OCI-LY1 (cell line): ENCODE data around the gene MLLT3.

Experiments
- H2AFZ ChIP-seq: fragments of 200-600 bp; sonication (generic), shearing (Covaris generic); 2 replicates; pipeline ENCODE4 v1.6.0; 2014; ENCODE audit warnings: antibody characterized with exemption, mild to moderate bottlenecking, low read length
- H3F3A ChIP-seq: fragments of 200-600 bp; sonication (generic), shearing (Covaris generic); 2 replicates; pipeline ENCODE4 v1.6.0; 2014; ENCODE audit warnings: mild to moderate bottlenecking, antibody characterized with exemption, low read length, moderate library complexity; ENCODE audit not compliant: insufficient read depth
- H3K27ac ChIP-seq: fragments of 200-600 bp; sonication (generic); 2 replicates; pipeline ENCODE4 v1.5.1; 2014; ENCODE audit warnings: low read length, mixed run types, mild to moderate bottlenecking, low read depth; ENCODE audit not compliant: poor library complexity, severe bottlenecking
- H3K27me3 ChIP-seq: fragments of 200-600 bp; sonication (generic); 2 replicates; pipeline ENCODE4 v1.6.0; 2014; ENCODE audit warnings: antibody characterized with exemption, mild to moderate bottlenecking, low read length, moderate library complexity; ENCODE audit not compliant: insufficient read depth
- H3K36me3 ChIP-seq: fragments of 200-600 bp; sonication (generic); 2 replicates; pipeline ENCODE4 v1.6.1; 2014; ENCODE audit warnings: mild to moderate bottlenecking, antibody characterized with exemption, low read length, moderate library complexity, mixed read lengths; ENCODE audit not compliant: insufficient read depth
- H3K4me1 ChIP-seq: fragments of 200-600 bp; sonication (generic); 2 replicates; pipeline ENCODE4 v1.5.1; 2014; ENCODE audit warnings: mild to moderate bottlenecking, low read length, moderate library complexity; ENCODE audit not compliant: insufficient read depth, severe bottlenecking
- H3K4me2 ChIP-seq: fragments of 200-600 bp; sonication (generic), shearing (Covaris generic); 2 replicates; pipeline ENCODE4 v1.6.1; 2014; ENCODE audit warnings: low read length
- H3K4me3 ChIP-seq: fragments of 200-600 bp; sonication (generic); 2 replicates; pipeline ENCODE4 v1.5.1; 2014; ENCODE audit warnings: low read length, low read depth, mild to moderate bottlenecking, mixed read lengths; ENCODE audit not compliant: poor library complexity, severe bottlenecking
- H3K79me2 ChIP-seq: fragments of 200-600 bp; shearing (Covaris generic); 2 replicates; pipeline ENCODE4 v1.6.1; 2016; ENCODE audit warnings: mixed run types, low read length, mixed read lengths; ENCODE audit not compliant: insufficient read depth
- H3K9ac ChIP-seq: fragments of 200-600 bp; sonication (generic), shearing (Covaris generic); 2 replicates; pipeline ENCODE4 v1.6.1; 2014; ENCODE audit warnings: mild to moderate bottlenecking, low read length, mixed read lengths
- H3K9me2 ChIP-seq: fragments of 200-600 bp; sonication (generic), shearing (Covaris generic); 2 replicates; pipeline ENCODE4 v1.6.1; 2014; ENCODE audit warnings: low read depth, mild to moderate bottlenecking, low read length, mixed read lengths
- H3K9me3 ChIP-seq: fragments of 200-600 bp; shearing (Covaris generic); 2 replicates; pipeline ENCODE4 v1.6.1; 2014; ENCODE audit warnings: low read length, mixed read lengths
- H4K20me1 ChIP-seq: fragments of 200-600 bp; sonication (generic), shearing (Covaris generic); 2 replicates; pipeline ENCODE4 v1.6.0; 2016; ENCODE audit warnings: mild to moderate bottlenecking, low read length; ENCODE audit not compliant: insufficient read depth
- EZH2 ChIP-seq: fragments of 200-600 bp; sonication (generic), shearing (Covaris generic); IDR thresholded peaks from 2 replicates; pipeline ENCODE4 v1.8.0; 2017; ENCODE audit warnings: borderline replicate concordance, mixed run types, mild to moderate bottlenecking, antibody characterized with exemption, low read length, moderate library complexity, mixed read lengths
- TF ChIP-seq, protein P1 (sequence below): fragments of 200-600 bp; sonication (generic), shearing (Covaris generic); IDR thresholded peaks from 2 replicates; pipeline ENCODE4 v1.5.1; 2017; ENCODE audit warnings: mild to moderate bottlenecking, antibody characterized with exemption, low read length, moderate library complexity, mixed read lengths

Gene MLLT3

DNA sequence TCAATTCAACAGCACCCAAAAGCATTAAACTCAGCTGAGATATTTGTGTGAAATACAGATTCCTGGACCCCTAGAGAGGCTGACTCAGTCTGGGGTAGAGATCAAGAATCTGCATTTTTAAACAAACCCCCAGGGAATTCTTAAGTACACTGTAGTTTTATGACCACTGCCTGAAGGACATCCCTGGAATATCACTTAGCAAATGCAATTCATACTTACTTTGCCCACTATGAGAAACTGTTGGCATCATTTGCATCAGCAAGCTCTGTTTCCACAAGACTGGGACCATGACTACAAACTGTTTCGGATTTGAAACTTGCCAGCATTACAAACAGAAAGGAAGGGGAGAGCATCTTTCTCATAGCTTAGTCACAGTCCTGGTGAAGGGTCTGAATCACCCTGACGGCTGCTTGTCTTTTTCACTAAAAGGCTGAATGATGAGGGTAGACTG lies 63.7 kb downstream of the MLLT3 start:
- H3K36me3 ChIP-seq: no peaks in the 10 kb centered on the region
- H3K4me3 ChIP-seq: no peak overlapping the region
- H3K27me3 ChIP-seq: no peaks in the 10 kb centered on the region
- no peaks in the 10 kb centered on the region for H3K4me1 ChIP-seq
- TF ChIP-seq, protein P1, sequence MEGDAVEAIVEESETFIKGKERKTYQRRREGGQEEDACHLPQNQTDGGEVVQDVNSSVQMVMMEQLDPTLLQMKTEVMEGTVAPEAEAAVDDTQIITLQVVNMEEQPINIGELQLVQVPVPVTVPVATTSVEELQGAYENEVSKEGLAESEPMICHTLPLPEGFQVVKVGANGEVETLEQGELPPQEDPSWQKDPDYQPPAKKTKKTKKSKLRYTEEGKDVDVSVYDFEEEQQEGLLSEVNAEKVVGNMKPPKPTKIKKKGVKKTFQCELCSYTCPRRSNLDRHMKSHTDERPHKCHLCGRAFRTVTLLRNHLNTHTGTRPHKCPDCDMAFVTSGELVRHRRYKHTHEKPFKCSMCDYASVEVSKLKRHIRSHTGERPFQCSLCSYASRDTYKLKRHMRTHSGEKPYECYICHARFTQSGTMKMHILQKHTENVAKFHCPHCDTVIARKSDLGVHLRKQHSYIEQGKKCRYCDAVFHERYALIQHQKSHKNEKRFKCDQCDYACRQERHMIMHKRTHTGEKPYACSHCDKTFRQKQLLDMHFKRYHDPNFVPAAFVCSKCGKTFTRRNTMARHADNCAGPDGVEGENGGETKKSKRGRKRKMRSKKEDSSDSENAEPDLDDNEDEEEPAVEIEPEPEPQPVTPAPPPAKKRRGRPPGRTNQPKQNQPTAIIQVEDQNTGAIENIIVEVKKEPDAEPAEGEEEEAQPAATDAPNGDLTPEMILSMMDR: no peak
- TF ChIP-seq EZH2: no peak
- no peaks in the 10 kb centered on the region for H3K9me3 ChIP-seq
- H3K9ac ChIP-seq: no peak overlapping the region
- H3K79me2 ChIP-seq: no peaks in the 10 kb centered on the region
- H3K4me2 ChIP-seq: no peak overlapping the region
- H3K27ac ChIP-seq: no peak overlapping the region
- H3K9me2 ChIP-seq: no peaks in the 10 kb centered on the region
- no peak overlapping the region for H2AFZ ChIP-seq
- H4K20me1 ChIP-seq: peaks cover 7% of the 10 kb centered on the region; the same call in 1 of the 2 replicates
- H3F3A ChIP-seq: no peaks in the 10 kb centered on the region

DNA sequence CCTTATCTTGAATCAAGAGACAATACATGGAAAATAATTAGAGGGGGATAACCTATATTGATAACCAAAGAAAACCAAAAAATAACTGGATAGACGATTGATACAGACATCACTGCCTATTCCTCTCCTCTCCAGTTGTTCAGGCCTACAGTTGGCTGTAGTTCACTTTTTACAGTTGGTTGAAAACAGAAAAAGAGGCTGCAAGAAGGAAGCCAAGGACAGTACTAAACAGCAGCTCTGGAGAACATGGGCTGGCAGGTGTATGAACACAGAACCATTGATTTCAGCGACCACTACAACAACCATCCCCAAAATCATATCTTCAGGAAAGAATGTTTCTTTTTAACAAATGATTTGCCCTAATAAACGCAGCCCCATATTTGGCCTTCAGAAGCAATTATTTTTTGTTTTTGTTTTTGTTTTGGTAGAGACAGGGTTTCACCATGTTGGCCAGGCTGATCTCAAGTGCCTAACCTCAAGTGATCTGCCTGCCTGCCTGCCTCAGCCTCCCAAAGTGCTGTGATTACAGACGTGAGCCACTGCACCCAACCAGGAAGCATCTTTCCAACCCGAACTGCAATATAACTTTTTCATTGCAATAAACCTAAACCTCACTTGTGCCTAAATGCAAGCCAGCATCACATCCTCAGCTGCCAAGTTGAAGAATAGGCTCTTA lies 64.3 kb downstream of the MLLT3 start:
- Histone ChIP-seq H3K9me2 (no peaks in the 10 kb centered on the region), H3K9ac (no peak overlapping the region), H3K36me3 (no peaks in the 10 kb centered on the region), H3K4me2 (no peak overlapping the region), H3K79me2 (no peaks in the 10 kb centered on the region), H3K27ac (no peak overlapping the region), H3K27me3 (no peaks in the 10 kb centered on the region), H3K9me3 (no peaks in the 10 kb centered on the region), H3K4me1 (no peaks in the 10 kb centered on the region), H2AFZ (no peak overlapping the region), H3F3A (no peaks in the 10 kb centered on the region), H4K20me1 (peaks cover 7% of the 10 kb centered on the region; the same call in 1 of the 2 replicates), H3K4me3 (no peak overlapping the region)
- TF ChIP-seq, protein P1: no peak
- TF ChIP-seq EZH2: no peak

DNA sequence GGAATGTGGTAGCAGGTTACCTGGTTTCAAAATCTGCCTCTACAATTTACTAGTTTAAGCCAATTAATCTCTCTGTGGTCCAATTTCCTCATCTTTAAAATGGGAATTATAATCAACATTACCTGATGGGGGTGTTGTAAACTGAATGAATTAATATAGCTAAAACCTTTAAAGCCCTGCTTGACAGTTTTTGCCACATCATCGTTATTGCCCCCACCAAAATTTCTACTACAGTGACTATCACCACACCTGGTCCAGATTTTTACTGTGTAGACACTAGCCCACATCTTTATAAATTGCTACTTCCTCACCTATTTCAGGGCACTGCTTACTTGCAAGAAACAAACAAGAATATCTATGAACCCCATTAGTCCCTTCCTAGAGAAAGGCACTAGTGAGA lies 65.0 kb downstream of the MLLT3 start:
- no peak overlapping the region for H3K9ac ChIP-seq
- no peaks in the 10 kb centered on the region for H3K36me3 ChIP-seq
- TF ChIP-seq EZH2: no peak
- TF ChIP-seq, protein P1: no peak
- no peaks in the 10 kb centered on the region for H3K4me1 ChIP-seq
- H3K4me2 ChIP-seq: no peak overlapping the region
- H3K27me3 ChIP-seq: no peaks in the 10 kb centered on the region
- no peak overlapping the region for H3K4me3 ChIP-seq
- H4K20me1 ChIP-seq: peaks cover 7% of the 10 kb centered on the region; the same call in 1 of the 2 replicates
- no peaks in the 10 kb centered on the region for H3K79me2 ChIP-seq
- H3F3A ChIP-seq: no peaks in the 10 kb centered on the region
- H2AFZ ChIP-seq: no peak overlapping the region
- no peak overlapping the region for H3K27ac ChIP-seq
- no peaks in the 10 kb centered on the region for H3K9me2 ChIP-seq
- H3K9me3 ChIP-seq: no peaks in the 10 kb centered on the region
